ENCODE measurements around the gene CMTM7. TPM values are rescaled to one million over a fixed set of nuclear protein-coding genes. Genes with fewer than 3 reads are reported as not detected.
"Not testable (repeated sequence)": the region's sequence is repeated elsewhere in the genome, so short reads cannot be mapped to it uniquely, and the experiment has no call there.

Gene CMTM7
- polyA plus RNA-seq, 4 donors = 47.6 to 52.8 (median 48.4) TPM

DNA sequence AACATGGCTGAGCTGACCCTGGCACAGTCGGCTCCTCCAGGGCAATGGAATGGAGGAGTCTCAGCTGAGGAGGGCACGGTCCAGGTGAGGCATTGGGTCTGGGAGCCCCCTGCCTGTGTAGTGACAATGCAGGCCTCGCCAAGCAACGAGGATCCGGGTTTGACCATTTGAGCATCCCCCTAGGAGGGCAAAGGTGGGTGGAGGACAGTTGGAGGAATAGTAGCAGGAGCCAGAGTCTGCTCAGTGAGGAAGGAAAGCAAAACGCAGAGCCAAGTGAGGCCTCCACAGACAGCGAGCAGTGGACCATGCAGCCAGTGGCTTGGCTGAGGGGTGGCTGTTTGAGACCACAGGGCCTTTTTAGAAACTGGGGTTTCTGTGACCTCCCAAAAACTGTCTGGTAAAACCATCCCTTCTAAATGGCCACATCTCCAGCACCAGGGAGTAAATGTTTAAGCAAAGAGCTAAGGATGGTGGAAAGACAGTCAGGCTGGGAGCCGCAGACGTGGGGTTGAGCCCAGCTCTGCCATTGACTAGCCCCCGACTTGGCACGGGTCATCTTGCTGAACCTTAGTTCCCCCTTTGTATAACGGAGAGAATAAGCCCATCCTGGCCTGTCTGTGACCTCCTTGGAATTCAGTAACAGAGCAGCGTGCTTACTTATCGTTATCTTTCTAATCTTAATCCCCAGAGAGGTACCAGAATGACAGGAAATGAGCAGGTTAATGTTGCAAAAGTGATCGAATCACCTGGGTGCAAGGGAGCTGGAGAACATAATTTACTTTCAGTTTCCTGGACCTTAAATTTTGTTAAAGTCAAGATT is 64.2 kb downstream of the CMTM7 start:
- DNase-seq (ENCODE audit: low read depth in 4 of 4, low spot score in 3 of 4) = no peak

DNA sequence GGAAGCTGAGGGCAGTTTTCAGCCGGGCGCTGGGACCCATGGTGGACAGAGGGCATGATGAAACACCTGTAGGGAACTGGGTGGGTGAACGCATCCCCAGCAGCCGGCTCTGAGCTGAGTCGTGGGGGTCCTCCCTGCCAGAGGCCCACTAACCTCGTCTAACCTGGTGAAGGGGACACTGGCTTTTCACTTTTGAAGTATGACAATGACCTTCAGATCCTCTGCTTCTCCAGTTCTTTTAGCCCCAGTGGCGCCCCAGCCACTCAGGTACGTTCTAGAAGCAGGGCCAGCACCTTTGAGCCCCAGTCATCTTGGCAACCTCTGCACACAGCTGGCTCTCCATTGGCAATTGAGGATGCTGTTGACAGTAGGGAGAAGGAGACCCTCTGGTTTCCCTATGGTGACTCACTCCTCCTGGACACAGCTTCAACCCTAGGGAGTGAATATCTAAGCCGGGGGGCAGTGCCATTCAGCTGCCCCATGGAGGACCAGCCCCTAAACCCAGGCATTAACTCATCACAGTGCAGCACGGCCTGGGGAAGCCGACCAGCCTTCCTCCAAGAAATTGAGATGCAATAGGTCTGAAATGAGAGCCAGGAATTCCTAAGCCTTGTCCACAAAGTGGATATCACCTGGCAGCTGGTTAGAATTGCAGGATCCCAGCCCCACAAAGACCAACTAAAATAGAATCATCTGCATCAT is 64.9 kb downstream of the CMTM7 start:
- no peak for DNase-seq (ENCODE audit: low read depth in 4 of 4, low spot score in 3 of 4)

DNA sequence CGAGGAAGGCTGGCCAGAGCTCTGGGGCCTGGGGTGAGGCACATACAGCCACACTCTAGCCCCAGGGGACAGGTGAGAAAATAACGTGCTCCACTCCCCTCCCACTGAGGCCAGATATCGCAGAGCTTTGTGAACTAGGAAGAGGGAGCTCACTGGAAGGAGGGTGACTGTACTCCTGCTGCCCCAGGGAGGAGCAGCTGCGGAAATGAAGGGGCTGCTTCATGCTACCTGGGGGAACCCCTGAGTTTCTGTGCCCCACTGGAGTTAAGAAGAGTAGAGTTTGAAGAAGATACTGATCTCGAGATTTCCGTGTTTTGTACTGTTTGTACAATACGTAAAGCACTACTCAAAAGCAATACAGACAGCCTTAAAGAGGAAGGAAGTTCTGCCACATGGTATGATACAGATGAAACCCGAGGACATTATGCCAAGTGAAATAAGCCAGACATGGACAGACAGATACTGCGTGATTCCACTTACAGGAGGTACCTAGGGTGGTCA is 66.4 kb downstream of the CMTM7 start:
- DNase-seq (ENCODE audit: low read depth in 4 of 4, low spot score in 3 of 4) = no peak

DNA sequence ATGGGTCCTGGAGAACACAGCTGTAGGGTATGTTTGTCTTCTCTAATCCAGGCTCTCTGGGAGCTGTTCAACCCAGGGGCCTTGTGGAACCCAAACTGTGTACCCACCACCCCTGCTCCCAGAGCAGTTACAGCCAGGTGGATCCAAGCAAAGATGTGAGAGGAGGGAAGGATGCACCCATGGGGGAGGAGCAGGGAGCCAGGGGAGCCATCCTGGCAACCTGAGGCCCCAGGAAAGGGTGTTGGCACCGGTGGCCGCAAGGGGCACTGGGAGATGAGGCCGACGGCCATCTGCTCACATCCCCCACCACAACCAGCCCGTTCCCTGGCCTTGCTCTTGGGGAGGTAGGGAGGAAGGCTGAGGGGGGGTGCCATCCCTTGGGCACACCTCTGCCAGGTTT is 67.8 kb downstream of the CMTM7 start:
- no peak for DNase-seq (ENCODE audit: low read depth in 4 of 4, low spot score in 3 of 4)

DNA sequence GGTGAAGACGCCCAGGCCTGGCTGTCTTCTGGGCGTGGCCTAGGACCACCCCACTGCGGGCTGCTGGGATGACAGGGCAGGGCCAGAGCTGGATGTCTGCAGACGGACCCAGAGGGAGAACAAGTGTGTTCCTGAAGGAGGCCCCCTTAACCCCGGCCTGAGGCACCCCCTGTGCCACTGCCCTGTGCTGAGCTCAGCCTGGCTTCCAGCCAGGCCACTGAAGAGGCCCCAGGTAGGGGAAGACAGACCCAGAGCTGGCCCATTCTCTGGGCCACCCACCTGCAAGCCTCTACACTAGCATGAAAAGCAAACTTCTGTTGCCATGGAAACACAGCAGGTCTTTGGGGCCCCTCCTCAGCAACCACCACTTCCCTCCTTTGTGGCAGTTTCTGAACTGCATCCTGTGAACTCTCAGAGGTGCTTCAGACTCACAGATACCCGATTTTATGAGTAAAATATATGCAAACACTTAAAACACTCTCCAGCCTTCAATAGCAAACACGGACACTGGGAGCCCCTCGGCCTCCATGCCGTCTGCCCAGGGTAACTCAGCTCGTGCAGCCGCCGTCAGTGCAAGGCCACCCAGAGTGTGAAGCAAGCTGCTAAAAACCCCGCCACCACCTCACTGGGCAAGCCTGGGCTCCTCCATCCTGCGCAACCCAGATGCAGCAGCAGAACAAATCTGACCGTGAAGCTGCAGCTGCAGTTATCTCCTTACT is 68.5 kb downstream of the CMTM7 start:
- DNase-seq (ENCODE audit: low read depth in 4 of 4, low spot score in 3 of 4) = no peak

DNA sequence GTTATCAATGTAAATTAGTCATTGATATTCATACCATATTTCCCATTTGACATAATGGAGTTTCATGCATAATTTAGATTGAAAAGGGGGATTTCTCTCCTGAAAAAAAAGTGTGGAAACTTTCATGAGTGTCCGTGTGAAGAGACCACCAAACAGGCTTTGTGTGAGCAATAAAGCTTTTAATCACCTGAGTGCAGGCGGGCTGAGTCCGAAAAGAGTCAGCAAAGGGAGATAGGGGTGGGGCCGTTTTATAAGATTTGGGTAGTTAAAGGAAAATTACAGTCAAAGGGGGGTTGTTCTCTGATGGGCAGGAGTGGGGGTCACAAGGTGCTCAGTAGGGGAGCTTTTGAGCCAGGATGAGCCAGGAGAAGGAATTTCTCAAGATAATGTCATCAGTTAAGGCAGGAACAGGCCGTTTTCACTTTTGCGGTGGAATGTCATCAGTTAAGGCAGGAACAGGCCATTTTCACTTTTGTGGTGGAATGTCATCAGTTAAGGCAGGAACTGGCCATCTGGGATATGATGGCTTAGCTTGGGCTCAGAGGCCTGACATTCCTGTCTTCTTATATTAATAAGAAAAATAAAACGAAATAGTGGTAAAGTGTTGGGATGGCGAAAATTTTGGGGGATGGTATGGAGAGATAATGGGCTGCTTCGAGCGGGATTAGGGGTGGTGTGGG is 69.3 kb downstream of the CMTM7 start:
- not testable (repeated sequence) for DNase-seq (ENCODE audit: low read depth in 4 of 4, low spot score in 3 of 4)

DNA sequence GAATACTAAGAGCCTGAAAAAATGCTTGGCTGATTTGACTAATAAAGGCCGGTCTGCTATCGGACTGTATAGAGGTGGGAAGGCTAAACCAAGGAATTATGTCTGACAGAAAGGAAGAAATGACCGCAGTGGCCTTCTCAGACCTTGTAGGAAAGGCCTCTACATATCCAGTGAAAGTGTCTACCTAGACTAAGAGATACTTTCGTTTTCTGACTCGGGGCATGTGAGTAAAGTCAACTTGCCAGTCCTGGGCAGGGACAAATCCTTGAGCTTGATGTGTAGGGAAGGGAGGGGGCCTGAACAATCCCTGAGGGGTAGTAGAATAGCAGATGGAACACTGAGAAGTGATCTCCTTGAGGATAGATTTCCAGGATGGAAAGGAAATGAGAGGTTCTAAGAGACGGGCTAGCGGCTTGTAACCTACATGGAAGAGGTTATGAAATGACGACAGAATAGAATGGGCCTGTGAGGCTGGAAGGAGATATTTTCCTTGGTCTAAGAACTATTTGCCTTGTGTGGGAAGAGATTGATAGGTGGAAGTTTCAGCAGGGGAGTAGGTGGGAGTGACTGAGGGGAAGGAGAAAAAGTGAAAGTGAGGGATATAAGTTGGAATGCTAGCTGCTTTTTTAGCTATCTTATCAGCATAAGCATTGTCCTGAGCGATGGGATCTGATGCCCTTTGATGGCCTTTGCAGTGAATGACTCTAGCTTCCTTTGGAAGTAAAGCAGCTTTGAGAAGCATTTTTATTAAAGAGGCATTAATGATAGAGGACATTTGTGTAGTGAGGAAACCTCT is 70.7 kb downstream of the CMTM7 start:
- DNase-seq (ENCODE audit: low read depth in 4 of 4, low spot score in 3 of 4) = not testable (repeated sequence)

DNA sequence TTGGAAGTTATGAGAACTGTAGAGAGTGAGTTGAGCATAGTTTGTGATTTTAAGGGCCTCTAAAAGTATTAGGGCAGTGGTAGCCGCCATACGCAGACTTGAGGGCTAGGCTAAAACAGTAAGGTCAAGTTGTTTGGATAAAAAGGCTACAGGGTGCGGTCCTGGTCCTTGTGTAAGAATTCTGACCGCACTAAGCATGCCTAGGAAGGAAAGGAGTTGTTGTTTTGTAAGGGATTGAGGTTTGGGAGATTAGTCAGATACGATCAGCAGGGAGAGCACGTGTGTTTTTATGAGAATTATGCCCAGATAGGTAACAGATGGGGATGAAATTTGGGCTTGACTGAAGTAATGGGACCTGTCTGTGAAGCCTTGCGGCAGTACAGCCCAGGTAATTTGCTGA is 71.8 kb downstream of the CMTM7 start:
- not testable (repeated sequence) for DNase-seq (ENCODE audit: low read depth in 4 of 4, low spot score in 3 of 4)

DNA sequence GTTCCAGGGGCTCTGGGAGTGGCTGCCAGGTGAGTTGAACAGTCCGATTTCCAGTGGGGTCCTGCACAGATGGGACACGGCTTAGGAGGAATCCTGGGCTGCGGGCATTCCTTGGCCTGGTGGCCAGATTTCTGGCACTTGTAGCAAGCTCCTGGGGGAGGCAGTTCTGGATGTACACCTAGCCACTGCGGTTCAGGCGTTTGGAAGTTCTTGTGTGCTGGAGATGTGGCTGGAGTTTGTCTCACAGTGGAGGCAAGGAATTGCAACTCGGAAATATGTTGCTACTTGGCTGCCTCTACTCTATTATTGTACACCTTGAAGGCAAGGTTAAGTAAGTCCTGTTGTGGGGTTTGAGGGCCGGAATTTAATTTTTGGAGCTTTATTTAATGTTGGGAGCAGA is 73.1 kb downstream of the CMTM7 start:
- not testable (repeated sequence) for DNase-seq (ENCODE audit: low read depth in 4 of 4, low spot score in 3 of 4)

DNA sequence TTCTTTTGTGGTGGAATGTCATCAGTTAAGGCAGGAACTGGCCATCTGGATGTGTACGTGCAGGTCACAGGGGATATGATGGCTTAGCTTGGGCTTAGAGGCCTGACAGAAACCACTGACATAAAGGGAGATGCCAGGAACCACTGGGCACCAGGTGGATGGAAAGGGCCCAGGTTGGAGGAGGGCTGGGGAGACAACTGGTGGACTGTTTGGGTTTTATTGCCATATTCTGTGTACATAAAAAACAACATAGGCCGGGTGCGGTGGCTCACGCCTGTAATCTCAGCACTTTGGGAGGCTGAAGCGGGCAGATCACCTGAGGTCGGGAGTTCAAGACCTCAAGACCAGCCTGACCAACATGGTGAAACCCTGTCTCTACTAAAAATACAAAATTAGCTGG is 75.2 kb downstream of the CMTM7 start:
- not testable (repeated sequence) for DNase-seq (ENCODE audit: low read depth in 4 of 4, low spot score in 3 of 4)

DNA sequence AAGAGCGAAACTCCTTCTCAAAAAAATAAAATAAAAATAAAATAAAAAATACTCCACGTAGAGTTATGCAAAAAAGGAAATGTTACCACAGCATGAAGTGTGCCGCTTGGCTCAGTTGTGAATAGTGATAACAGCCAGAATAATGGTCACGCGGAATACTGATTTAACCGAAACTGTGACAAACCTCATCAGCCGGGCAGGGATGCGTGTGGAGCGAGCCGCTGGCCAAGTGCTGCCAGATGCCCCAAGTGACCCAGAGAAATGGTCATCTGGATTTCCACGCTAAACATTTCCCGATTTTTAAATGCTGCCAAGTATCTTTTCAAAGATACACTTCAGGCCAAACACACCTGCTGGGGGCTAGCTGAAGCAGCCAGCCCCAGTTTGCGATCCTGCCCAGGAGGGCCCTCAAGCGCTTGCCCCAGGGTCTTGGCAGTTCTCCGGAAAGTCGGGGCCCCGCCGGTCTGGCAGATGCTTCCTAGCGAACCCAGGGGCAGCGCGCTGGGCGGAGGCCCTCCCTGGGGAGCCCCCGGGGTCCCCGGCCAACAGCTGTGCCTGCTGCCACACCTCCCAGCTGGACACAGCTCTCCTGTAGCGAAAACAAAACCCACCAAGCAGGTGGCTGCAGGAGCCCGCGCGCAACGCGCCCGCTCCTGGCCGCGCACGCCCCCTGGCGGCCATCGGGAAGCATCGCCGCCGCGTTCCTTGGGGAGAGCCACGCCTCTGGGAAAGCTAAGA is 75.8 kb downstream of the CMTM7 start:
- DNase-seq (ENCODE audit: low read depth in 4 of 4, low spot score in 3 of 4) = peak; percentile 55 to 79 (median 66)

DNA sequence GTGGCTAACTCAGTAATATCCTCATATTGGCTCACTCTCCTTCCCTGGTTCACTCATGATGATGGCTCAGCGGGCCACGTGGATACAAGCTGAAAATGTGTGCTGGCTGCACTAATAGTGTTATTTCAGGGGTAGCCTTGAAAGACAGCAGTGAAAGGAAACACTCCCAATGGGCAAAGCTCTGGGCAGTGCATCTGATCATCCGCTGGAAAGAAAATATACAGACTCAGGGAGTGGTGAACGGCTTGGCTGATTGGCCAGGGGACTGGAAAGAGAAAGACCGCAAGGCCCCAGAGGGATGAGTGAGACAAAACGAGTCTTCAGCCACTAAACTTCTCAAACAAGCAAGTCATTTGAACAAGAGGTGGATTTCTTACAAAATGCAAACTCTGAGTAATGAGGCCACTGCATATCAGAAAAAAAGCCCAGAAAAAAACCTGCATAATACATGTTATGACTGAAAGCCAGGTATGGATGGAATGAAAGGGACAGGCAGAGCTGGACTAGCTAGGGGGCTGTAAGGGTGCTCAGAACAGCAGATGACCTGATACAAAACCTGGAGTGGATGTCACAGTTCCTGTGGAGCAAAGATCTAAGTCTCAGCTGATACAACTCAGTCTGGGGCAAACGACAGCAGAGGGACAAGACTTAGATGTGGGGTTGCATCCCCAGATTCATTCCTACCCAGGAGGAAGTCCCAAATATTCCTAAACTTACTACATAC is 77.7 kb downstream of the CMTM7 start:
- no peak for DNase-seq (ENCODE audit: low read depth in 4 of 4, low spot score in 3 of 4)

DNA sequence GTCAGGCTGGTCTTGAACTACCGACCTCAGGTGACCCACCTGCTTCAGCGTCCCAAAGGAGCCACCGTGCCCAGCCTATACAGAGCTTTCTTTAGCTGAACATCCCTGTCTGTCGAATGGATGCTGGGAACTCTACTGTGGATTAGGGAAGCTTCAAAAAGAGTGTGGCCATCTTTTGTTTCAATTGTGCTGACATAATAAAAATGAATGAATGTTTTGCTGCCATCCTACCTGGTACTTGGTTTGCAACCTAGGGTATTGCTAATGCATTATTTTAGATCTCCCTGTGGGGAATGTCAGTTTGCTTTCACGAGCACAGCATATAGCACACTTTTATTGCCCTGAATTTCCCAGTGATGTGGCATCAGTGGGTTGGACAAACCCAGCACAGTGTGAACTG is 78.7 kb downstream of the CMTM7 start:
- DNase-seq (ENCODE audit: low read depth in 4 of 4, low spot score in 3 of 4) = no peak

DNA sequence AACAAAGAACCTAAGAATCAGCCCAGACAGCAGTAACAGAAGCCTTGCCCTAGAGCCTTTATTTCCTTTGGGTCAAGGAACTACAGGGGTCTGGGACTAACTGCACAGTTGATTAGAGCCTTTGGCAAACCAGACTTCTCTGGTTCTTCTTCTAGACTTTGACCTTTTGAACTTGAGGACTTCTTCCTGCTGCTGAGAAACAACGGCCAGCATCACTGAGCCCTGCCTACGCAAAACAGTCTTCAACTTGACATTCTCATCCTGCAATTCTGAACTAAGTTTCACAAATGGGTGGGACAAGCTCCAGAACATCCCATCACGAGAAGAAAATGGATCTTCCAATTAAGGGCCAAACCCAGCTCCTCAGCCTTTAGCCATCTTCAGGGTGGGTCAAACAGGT is 79.6 kb downstream of the CMTM7 start:
- no peak for DNase-seq (ENCODE audit: low read depth in 4 of 4, low spot score in 3 of 4)

DNA sequence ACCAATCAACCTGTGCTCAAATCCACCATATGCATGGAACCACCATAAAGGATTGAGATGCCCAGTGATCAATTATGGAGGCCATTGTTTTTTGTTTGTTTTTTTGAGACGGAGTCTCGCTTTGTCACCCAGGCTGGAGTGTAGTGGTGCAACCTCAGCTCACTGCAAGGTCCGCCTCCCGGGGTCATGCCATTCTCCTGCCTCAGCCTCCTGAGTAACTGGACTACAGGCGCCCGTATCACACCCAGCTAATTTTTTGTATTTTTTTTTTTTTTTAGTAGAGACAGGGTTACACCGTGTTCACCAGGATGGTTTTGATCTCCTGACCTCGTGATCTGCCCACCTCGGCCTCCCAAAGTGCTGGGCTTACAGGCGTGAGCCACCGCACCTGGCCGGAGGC is 80.5 kb downstream of the CMTM7 start:
- not testable (repeated sequence) for DNase-seq (ENCODE audit: low read depth in 4 of 4, low spot score in 3 of 4)

DNA sequence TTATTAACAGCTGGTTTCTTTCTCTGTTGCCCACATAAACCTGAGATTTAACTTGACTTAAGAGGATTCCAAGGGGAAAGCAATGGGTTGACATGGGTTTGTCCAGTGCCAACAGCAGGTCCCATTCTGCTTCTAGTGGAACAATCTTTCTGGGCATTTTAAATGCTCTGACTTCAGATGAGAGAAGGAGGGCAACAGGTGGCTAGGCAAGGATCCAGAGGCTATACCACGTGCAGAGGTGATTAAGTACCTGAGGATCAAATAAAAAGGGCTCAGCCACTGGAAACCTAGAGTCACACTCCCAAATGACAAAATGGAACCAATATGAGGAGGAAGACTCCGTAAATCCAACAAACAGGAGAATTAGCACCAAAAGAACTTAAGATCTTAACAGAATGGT is 82.5 kb downstream of the CMTM7 start:
- DNase-seq (ENCODE audit: low read depth in 4 of 4, low spot score in 3 of 4) = no peak

DNA sequence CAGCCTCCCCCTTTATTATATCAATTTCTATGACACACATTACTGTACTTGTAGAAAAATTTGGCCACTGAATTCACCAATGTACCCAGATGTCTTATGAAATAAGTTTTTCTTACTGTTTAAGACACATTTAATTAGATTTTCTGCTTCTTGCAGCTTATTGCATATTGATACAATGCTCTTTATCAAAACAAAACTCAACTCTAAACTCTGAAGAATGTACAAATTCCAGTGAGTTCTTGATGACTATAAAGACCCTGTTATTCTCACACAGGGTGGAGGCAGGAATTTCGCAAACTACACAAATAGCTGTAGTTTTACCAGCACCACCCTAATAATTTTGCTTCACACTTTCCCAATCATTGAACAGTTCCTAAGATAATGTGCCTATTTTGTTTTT is 89.0 kb downstream of the CMTM7 start:
- DNase-seq (ENCODE audit: low read depth in 4 of 4, low spot score in 3 of 4) = no peak

DNA sequence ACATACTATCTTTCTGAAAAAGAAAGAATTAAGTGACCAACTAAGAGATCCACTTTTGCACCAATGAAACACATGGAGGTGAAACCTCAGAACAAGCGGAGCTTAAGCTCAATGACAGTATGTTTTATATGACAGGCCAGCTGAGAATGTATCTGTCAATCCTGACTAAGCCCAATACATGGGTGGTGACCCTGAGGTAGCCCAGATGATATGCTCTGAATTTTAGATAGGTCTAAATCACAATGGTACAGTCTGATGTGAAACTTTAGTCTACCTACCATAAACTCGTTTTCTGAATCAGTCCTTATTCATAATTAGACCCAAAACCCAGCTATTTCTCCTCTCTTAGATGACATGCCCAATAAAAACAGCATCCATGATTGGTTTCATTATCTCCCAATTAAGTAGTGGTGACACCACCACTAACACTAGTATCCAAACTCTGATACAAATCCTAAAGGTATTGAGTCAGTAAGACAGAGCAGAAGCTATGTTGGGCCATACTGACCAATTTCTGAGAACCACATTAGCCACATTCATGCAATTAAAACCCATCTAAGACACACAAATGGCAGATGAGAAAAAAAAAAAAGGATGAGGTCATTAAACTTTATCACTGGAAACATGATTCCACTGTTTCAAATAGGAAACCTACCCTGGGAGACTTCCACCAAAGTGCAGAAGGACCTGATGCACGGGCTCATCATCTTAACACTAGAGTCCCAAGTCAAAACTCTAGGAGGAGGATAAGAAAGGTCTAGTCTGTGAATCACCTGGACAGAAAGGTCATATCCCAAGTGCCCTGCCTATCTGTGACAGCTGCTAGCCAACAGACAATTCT is 90.4 kb downstream of the CMTM7 start:
- DNase-seq (ENCODE audit: low read depth in 4 of 4, low spot score in 3 of 4) = no peak
